Aorta (tissue), 5 donors: ENCODE data around the gene KRTAP1-3. TPM values are rescaled to one million over a fixed set of nuclear protein-coding genes. Genes with fewer than 3 reads are reported as not detected.

Experiments used
- ATAC-seq: fragments of 200-7000 bp; cut with Tn5 transposase; one replicate; pipeline ENCODE4 v1.9.1; 2022; ENCODE audit warnings: moderate library complexity; ENCODE audit not compliant: low FRiP score
- DNase-seq, 2 donors: peaks; one replicate each; pipeline ENCODE4 v3.0.0-alpha.2; 2020
- H3K27ac ChIP-seq, 2 donors: one replicate each; pipeline ENCODE4 v1.5.1; 2013; ENCODE audit warnings: low read length in 2 of 2, mild to moderate bottlenecking in 2 of 2, moderate library complexity in 2 of 2, control low read depth in 1 of 2, inconsistent platforms in 1 of 2, low read depth in 1 of 2
- H3K27me3 ChIP-seq, 2 donors: one replicate each; pipeline ENCODE4 v1.6.1; 2013; ENCODE audit warnings: control low read depth in 1 of 2, low read length in 1 of 2, mild to moderate bottlenecking in 1 of 2, moderate library complexity in 1 of 2; ENCODE audit not compliant: insufficient read depth in 2 of 2, control insufficient read depth in 1 of 2
- H3K36me3 ChIP-seq, 2 donors: one replicate each; pipeline ENCODE4 v1.6.1; 2013; ENCODE audit warnings: control low read depth in 1 of 2, low read length in 1 of 2, mild to moderate bottlenecking in 1 of 2; ENCODE audit not compliant: insufficient read depth in 2 of 2, control insufficient read depth in 1 of 2
- H3K4me1 ChIP-seq, 2 donors: one replicate each; pipeline ENCODE4 v1.6.1; 2013; ENCODE audit warnings: low read length in 2 of 2, control low read depth in 1 of 2, mild to moderate bottlenecking in 1 of 2, moderate library complexity in 1 of 2; ENCODE audit not compliant: insufficient read depth in 2 of 2, control insufficient read depth in 1 of 2
- H3K4me3 ChIP-seq, 2 donors: one replicate each; pipeline ENCODE4 v1.5.1; 2013; ENCODE audit warnings: low read length in 2 of 2, control low read depth in 1 of 2, mild to moderate bottlenecking in 1 of 2
- H3K9me3 ChIP-seq: one replicate; pipeline ENCODE4 v1.6.1; 2013; ENCODE audit warnings: mild to moderate bottlenecking, low read length; ENCODE audit not compliant: control insufficient read depth
- WGBS, 2 donors: extraction: QIAGEN DNeasy Blood & Tissue Kit; methylation state at CpG; one replicate each; pipeline ENCODE4 v1.1.7; 2013; 5-methylcytosine and 5-hydroxymethylcytosine counted together
- intact Hi-C, 2 donors: fragments of 100-400 bp; cut with DNase I; formaldehyde crosslinking; loops; one replicate each; pipeline versions ENCODE4 v1.14.2 to v1.15.0; 2022
- polyA plus RNA-seq, 2 donors: library from polyadenylated mRNA; stranded (reverse); fragments of 200-250 nt; gene quantifications; one replicate each; pipeline ENCODE4 v1.2.3, GENCODE V29; 2013
- total RNA-seq, 2 donors: library from RNA; stranded (reverse); fragmentation: NEBNext Ultra II Directional; extraction: Animal tissue kit (Norgen Biotek cat#: 25700); gene quantifications; one replicate each; pipeline ENCODE4 v1.2.1, GENCODE V29; 2021
- donor health status: healthy with polysubstance abuse.
- donor health status: Bipolar disorder and iron deficiency.
- donor health status: DM: no; HTN: no; CAD: no.
- donor health status: DM: no; HTN: no; CAD: no.
- donor health status: DM: yes; HTN: yes; CAD: no.

KRTAP1-3 gene
- total and polyA plus RNA-seq, 4 donors = not detected

- no peak overlapping the region for H3K27ac ChIP-seq
- ATAC-seq (no peak), DNase-seq (no peak)
- H3K4me3 ChIP-seq = no peak overlapping the region
- intact Hi-C loops = no loop called here
- H3K36me3 ChIP-seq = no peaks in the 10 kb centered on the region
- no peaks in the 10 kb centered on the region for H3K27me3 ChIP-seq
- peaks cover 2% of the 10 kb centered on the region for H3K9me3 ChIP-seq
- no peaks in the 10 kb centered on the region for H3K4me1 ChIP-seq
- 76 to 85% methylated on average over 3 of the region's 3 CpGs for WGBS, 2 donors
These were observed 16.1 kb downstream of the KRTAP1-3 start for GRCh38 chr17:41018541-41018940.

- Histone ChIP-seq H3K36me3 (no peaks in the 10 kb centered on the region), H3K27me3 (no peaks in the 10 kb centered on the region), H3K9me3 (peaks cover 2% of the 10 kb centered on the region), H3K27ac (no peak overlapping the region), H3K4me1 (no peaks in the 10 kb centered on the region), H3K4me3 (no peak overlapping the region)
- intact Hi-C loops = no loop called here
- no peak for ATAC-seq
- 80 to 84% methylated on average over 13 of the region's 13 CpGs for WGBS, 2 donors
- no peak for DNase-seq
These were observed 18.0 kb downstream of the KRTAP1-3 start for GRCh38 chr17:41016578-41017215.

- H3K9me3 ChIP-seq = peaks cover 2% of the 10 kb centered on the region
- H3K27me3 ChIP-seq = no peaks in the 10 kb centered on the region
- 23 to 37% methylated on average over 7 of the region's 7 CpGs for WGBS, 2 donors
- ATAC-seq (no peak), DNase-seq (no peak)
- H3K27ac ChIP-seq = no peak overlapping the region
- no peak overlapping the region for H3K4me3 ChIP-seq
- no peaks in the 10 kb centered on the region for H3K36me3 ChIP-seq
- intact Hi-C loops = no loop called here
- H3K4me1 ChIP-seq = no peaks in the 10 kb centered on the region
These were observed 19.2 kb downstream of the KRTAP1-3 start for GRCh38 chr17:41015454-41015853.

- no peaks in the 10 kb centered on the region for H3K27me3 ChIP-seq
- intact Hi-C loops = no loop called here
- H3K4me1 ChIP-seq = no peaks in the 10 kb centered on the region
- peaks cover 2% of the 10 kb centered on the region for H3K9me3 ChIP-seq
- ATAC-seq (no peak), DNase-seq (no peak)
- WGBS, 2 donors = 4 to 5% methylated on average over 1 of the region's 1 CpG
- no peak overlapping the region for H3K4me3 ChIP-seq
- no peak overlapping the region for H3K27ac ChIP-seq
- H3K36me3 ChIP-seq = no peaks in the 10 kb centered on the region
These were observed 21.1 kb downstream of the KRTAP1-3 start for GRCh38 chr17:41013606-41014005.

GRCh38 chr17:41013181-41013580, 21.5 kb downstream of the KRTAP1-3 start:
- no peaks in the 10 kb centered on the region for H3K9me3 ChIP-seq
- no peak overlapping the region for H3K27ac ChIP-seq
- intact Hi-C loops = no loop called here
- DNase-seq (no peak), ATAC-seq (no peak)
- H3K36me3 ChIP-seq = no peaks in the 10 kb centered on the region
- H3K4me3 ChIP-seq = no peak overlapping the region
- no peaks in the 10 kb centered on the region for H3K4me1 ChIP-seq
- H3K27me3 ChIP-seq = no peaks in the 10 kb centered on the region
- WGBS, 2 donors = 69 to 78% methylated on average over 3 of the region's 3 CpGs

- intact Hi-C loops = no loop called here
- DNase-seq (no peak), ATAC-seq (no peak)
- H3K4me3 ChIP-seq = no peak overlapping the region
- H3K27ac ChIP-seq = no peak overlapping the region
- no peaks in the 10 kb centered on the region for H3K9me3 ChIP-seq
- no peaks in the 10 kb centered on the region for H3K27me3 ChIP-seq
- H3K4me1 ChIP-seq = no peaks in the 10 kb centered on the region
- 70% methylated on average over 6 of the region's 6 CpGs for WGBS, 2 donors
- no peaks in the 10 kb centered on the region for H3K36me3 ChIP-seq
These were observed 22.2 kb downstream of the KRTAP1-3 start for GRCh38 chr17:41012326-41013120.

GRCh38 chr17:41010441-41010840, 24.2 kb downstream of the KRTAP1-3 start:
- no peak for ATAC-seq
- DNase-seq = no peak
- H3K4me3 ChIP-seq = no peak overlapping the region

GRCh38 chr17:41009936-41010335, 24.7 kb downstream of the KRTAP1-3 start:
- Histone ChIP-seq H3K4me3 (no peak overlapping the region), H3K36me3 (no peaks in the 10 kb centered on the region), H3K4me1 (no peaks in the 10 kb centered on the region), H3K27me3 (no peaks in the 10 kb centered on the region), H3K9me3 (no peaks in the 10 kb centered on the region), H3K27ac (no peak overlapping the region)
- intact Hi-C loops = no loop called here
- DNase-seq (no peak), ATAC-seq (no peak)
- WGBS, 2 donors = 79 to 85% methylated on average over 1 of the region's 1 CpG

More at GRCh38 chr17:41010441-41010840, 24.2 kb downstream of the KRTAP1-3 start:
- no peaks in the 10 kb centered on the region for H3K36me3 ChIP-seq
- H3K27ac ChIP-seq = no peak overlapping the region
- intact Hi-C loops = no loop called here
- H3K4me1 ChIP-seq = no peaks in the 10 kb centered on the region
- no peaks in the 10 kb centered on the region for H3K9me3 ChIP-seq
- no peaks in the 10 kb centered on the region for H3K27me3 ChIP-seq

GRCh38 chr17:41009301-41009760, 25.3 kb downstream of the KRTAP1-3 start:
- ATAC-seq = no peak
- Histone ChIP-seq H3K4me3 (no peak overlapping the region), H3K4me1 (no peaks in the 10 kb centered on the region), H3K9me3 (no peaks in the 10 kb centered on the region), H3K27ac (no peak overlapping the region), H3K36me3 (no peaks in the 10 kb centered on the region), H3K27me3 (no peaks in the 10 kb centered on the region)
- WGBS, 2 donors = 40 to 46% methylated on average over 4 of the region's 4 CpGs
- no peak for DNase-seq
- intact Hi-C loops = no loop called here
